ENCODE measurements around the gene ZIC2.

- no peak for TF ChIP-seq POLR2AphosphoS5 (IDR thresholded peaks at IDR 0.05; ENCODE audit: borderline replicate concordance, low read depth, low read length)
- TF ChIP-seq EZH2 (IDR thresholded peaks at IDR 0.05), result no peak
- no peak for TF ChIP-seq FOXP2 (optimal IDR thresholded peaks at IDR 0.05; ENCODE audit: control extremely low read depth, extremely low read length, insufficient read depth)
Observed at GRCh38 chr13:99959127-99959539, 22.5 kb upstream of the ZIC2 start.

Data from SK-N-MC (cell line).